ENCODE data around the gene C22orf15.
A peak's percentile ranks its signal among the peaks of the same experiment; 100 is the strongest.

The C22orf15 gene

GRCh38 chr22:23772649-23773473 is 10.1 kb downstream of the C22orf15 start, which contains the start of gene MMP11:
TSS of gene MMP11 (plus strand) at chr22:23772849. CDS start at chr22:23772871, 22 bp downstream.
- peak in 1 of 3 donors; percentile 48 for DNase-seq (ENCODE audit: low read depth in 3 of 3, low spot score in 1 of 3)

DNA sequence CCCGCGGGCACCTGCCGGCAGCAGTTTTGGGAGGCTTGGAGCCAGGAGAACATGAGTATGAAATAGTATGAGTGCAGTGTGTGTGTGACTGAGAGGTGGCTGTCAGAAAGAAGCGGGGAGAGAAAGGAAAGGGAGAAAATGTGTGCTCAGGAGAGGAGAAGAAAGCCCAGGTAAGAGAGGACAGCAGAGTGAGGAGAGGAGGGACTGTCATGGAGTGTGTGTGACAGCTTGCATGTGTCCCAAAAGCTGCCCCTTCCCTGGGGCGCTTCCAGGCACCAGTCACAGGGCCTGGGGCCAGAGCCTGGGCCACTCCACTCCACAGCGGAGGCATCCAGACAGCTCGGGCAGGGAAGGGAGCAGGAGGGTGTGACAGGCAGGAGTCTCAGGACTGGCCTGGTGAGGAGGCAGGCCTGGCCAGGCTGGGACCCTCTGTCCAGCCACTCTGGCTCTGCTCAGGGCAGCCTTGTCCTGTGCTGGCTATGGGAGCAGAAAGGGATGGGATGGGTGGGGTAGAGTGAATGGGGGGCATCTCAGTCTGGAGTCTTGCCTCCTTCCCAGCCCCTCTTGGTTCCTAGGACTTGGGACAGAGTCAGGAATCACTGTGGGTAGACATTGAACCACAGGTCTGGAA is 10.8 kb downstream of the C22orf15 start:
- no peak for DNase-seq (ENCODE audit: low read depth in 3 of 3, low spot score in 1 of 3)

- no peak for DNase-seq (ENCODE audit: low read depth in 3 of 3, low spot score in 1 of 3)
Observed at GRCh38 chr22:23774114-23774921, 11.5 kb downstream of the C22orf15 start.

GRCh38 chr22:23774922-23775436 is 12.2 kb downstream of the C22orf15 start:
- DNase-seq (ENCODE audit: low read depth in 3 of 3, low spot score in 1 of 3), result no peak

DNA sequence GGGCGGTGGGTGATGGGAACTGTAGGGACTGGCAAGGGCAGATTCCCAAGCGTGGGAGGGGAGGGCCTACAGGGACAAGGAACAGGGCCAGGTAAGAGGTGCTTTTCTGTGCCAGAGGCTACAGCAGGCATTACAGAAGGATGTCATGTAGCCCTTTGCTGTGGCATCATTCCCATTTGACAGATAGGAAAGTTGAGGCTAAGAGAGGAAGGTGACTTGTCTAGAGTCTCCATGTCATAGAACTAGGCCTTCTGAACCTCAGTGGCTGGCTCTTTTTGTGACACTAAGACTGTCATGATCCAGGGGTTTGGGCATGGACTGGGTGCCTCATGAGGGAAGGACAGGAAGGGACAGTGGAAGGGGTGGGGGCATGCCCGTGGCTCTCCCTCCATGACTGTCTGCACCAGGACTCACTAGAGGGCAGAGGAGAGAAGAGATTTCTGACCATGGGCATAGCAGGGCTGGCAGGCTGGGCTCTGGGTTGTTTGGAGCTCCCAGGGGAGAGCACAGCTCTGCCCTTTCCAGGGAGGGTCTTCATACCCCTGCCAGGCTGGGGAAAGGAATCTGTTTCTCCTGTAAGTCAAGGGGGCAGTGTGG is 13.1 kb downstream of the C22orf15 start:
- DNase-seq (ENCODE audit: low read depth in 3 of 3, low spot score in 1 of 3), result no peak

DNA sequence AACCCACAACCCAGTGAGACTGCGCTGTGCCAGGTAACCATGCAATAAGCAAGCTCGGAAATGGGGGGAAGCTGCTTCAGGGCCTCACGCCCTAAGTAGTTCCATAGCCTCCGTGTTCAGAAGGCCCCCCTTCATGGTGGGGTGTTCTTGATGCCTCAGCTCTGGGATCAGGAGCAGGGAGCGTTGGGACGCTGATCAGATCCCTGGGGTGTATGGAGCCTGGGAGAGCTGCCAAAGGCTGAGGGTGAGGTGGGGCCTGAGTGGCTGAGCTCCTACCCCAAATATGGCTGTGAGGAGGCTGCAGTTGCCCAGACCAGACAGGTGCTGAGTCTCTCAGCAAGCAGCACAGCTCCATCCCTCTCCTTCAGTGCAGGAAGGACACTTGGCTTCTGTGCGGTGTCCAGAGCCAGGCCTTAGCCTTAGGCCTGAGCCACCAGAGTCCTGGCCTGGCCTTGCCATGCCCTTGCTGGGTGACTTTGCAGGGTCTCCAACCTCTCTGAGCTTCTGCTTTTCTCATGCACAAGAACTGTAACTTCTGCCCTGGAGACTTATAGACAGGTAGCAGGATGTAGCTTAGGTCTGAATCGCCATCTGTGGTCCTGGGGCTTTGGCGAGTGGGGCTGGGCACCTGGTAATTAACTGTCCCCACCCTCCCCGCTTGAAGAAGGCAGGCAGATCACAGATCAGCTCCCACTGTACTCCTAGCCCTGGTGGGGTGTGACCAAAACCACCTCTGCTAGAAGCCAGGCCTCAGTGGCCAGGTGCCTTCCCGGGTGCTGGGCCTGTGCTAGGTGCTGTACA is 15.2 kb downstream of the C22orf15 start:
- no peak for DNase-seq (ENCODE audit: low read depth in 3 of 3, low spot score in 1 of 3)

DNA sequence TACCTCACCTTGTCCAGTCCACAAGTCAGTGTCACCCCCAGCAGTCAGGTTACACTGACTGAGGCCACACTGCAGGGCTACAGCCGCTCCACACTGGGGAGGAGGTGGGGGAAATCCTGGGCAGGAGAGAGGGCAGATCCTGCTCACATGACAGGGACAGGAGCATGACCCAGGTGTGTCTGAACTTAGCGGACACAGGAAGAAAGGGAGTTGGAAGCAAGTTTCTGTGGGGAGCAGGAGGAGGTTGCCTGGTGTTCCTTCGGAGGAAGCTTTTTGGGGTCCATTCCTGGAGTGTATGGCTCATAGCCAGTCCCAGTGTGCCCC is 15.7 kb downstream of the C22orf15 start:
- no peak for DNase-seq (ENCODE audit: low read depth in 3 of 3, low spot score in 1 of 3)

- no peak for DNase-seq (ENCODE audit: low read depth in 3 of 3, low spot score in 1 of 3)
Observed at GRCh38 chr22:23779083-23779482, 16.3 kb downstream of the C22orf15 start.

DNA sequence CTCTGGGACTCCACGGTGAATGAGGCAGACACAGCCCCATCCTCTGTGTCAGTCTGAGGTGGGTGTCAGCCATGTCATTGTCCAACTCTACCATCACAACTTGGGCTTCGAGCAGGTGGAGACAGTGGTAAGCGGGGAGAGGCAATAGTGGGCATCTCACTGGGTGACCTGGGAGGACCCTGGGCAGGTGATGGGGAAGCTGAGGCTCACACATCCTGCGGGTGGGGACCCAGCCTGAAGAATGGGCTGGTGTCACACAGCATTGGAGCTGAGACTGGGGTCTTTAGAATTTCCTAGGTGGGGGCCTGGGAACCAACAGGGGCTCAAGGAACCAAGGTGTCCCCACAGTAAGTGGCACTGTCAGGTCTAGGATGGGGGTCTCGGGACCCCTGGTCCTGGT is 16.9 kb downstream of the C22orf15 start:
- DNase-seq (ENCODE audit: low read depth in 3 of 3, low spot score in 1 of 3), result no peak

GRCh38 chr22:23780146-23780748 is 17.5 kb downstream of the C22orf15 start:
- DNase-seq (ENCODE audit: low read depth in 3 of 3, low spot score in 1 of 3), result no peak

GRCh38 chr22:23781065-23781464 is 18.3 kb downstream of the C22orf15 start:
- no peak for DNase-seq (ENCODE audit: low read depth in 3 of 3, low spot score in 1 of 3)

- no peak for DNase-seq (ENCODE audit: low read depth in 3 of 3, low spot score in 1 of 3)
Observed at GRCh38 chr22:23781511-23782183, 18.9 kb downstream of the C22orf15 start.

DNA sequence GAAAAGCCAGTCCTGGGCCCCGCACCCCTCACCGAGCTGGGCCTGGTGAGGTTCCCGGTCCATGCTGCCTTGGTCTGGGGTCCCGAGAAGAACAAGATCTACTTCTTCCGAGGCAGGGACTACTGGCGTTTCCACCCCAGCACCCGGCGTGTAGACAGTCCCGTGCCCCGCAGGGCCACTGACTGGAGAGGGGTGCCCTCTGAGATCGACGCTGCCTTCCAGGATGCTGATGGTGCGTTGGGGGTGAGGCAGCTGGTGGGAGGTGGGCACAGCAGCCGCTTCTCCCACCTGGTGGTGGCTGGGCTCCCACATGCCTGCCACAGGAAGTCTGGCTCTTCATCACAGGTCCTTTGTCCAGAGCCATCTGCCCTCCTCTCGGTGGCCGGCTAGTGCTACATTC is 19.5 kb downstream of the C22orf15 start:
- no peak for DNase-seq (ENCODE audit: low read depth in 3 of 3, low spot score in 1 of 3)

DNA sequence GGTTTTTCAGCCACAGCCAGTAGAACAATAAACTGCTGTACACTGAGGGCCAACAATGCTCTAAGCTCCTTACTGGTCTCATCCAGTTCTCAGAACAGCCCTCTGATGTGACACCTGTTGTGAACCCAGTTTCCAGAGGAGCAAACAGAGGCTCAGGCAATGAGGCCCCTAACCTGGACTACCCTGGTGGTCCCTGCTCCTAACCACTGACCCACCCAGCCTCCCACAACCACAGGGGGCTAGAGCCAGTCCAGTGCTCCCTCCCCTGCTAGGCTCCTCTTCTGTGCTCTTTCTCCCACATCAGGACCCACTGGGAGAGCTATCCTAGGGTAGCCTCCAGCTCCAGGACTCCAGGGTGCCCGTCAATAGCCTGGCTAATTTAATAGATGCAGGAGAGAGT is 19.9 kb downstream of the C22orf15 start:
- DNase-seq (ENCODE audit: low read depth in 3 of 3, low spot score in 1 of 3), result no peak

DNA sequence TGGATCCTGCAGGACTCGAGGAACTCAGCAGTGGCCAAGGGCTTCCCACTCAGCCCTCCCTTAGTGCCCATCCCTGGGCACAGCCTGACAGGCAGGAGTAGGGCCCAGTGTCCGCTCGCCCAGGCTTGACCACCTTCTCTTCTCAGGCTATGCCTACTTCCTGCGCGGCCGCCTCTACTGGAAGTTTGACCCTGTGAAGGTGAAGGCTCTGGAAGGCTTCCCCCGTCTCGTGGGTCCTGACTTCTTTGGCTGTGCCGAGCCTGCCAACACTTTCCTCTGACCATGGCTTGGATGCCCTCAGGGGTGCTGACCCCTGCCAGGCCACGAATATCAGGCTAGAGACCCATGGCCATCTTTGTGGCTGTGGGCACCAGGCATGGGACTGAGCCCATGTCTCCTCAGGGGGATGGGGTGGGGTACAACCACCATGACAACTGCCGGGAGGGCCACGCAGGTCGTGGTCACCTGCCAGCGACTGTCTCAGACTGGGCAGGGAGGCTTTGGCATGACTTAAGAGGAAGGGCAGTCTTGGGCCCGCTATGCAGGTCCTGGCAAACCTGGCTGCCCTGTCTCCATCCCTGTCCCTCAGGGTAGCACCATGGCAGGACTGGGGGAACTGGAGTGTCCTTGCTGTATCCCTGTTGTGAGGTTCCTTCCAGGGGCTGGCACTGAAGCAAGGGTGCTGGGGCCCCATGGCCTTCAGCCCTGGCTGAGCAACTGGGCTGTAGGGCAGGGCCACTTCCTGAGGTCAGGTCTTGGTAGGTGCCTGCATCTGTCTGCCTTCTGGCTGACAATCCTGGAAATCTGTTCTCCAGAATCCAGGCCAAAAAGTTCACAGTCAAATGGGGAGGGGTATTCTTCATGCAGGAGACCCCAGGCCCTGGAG is 20.7 kb downstream of the C22orf15 start:
- no peak for DNase-seq (ENCODE audit: low read depth in 3 of 3, low spot score in 1 of 3)

- DNase-seq (ENCODE audit: low read depth in 3 of 3, low spot score in 1 of 3), result no peak
Observed at GRCh38 chr22:23784215-23784732, 21.5 kb downstream of the C22orf15 start.

GRCh38 chr22:23786261-23786710 is 23.5 kb downstream of the C22orf15 start:
- DNase-seq (ENCODE audit: low read depth in 3 of 3, low spot score in 1 of 3), result no peak
